GM18505 (cell line): Measurements from ENCODE around the gene ANKRD10.
"Not testable (repeated sequence)": the region's sequence is repeated elsewhere in the genome, so short reads cannot be mapped to it uniquely, and the experiment has no call there.

ENCODE experiments used
- ATAC-seq: cut with Tn5 transposase; IDR thresholded peaks from one replicate; pipeline ENCODE4 v1.9.1; 2021; ENCODE audit not compliant: unreplicated experiment
- POLR2A ChIP-seq: IDR thresholded peaks from 4 replicates; pipeline ENCODE4 v1.6.1; 2011; ENCODE audit warnings: borderline replicate concordance; ENCODE audit not compliant: insufficient read depth, insufficient read length; ENCODE audit errors: extremely low read depth

Gene ANKRD10

DNA sequence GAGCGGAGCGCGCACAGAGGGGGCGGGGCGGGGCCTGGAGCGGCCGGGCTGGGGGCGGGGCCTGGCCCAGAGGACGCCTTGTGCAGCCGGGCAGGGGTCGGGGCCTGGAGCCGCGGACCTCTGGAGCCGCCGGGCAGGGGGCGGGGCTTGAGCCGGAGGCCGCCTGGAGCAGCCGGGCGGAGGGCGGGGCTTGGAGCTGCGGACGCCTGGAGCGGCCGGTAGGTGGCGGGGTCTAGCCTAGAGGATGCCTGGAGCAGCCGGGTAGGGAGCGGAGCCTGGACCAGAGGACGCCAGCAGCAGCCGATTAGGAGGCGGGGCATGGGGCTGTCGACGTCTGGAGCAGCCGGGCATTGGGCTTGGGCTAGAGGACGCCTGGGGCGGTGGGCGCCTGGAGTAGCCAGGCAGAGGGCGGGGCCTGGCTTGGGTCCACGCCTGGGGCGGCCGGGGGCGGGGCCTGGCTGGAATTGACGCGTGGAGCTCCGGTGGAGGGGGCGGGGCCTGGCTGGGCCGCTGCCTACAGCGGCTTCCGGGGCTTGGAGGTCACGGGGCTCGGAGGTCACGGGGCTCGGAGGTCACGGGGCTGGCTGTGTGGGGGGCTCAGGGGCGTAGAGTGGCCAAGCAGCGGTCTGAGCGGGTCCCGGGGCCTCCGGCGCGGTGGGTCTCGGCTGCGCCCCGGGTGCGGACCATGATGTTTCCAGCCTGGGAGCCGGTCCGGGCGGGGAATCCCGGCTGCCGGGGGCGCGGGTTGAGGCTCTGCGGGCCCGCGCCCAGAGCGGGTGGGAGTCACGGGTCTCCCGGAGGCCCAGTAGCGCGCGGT is at the start of gene ANKRD10:
ANKRD10 (minus strand) TSS at position 13 of the 817 bp plus-strand sequence. CDS start 135 bp downstream, outside the sequence.
- peak; percentile 75 for TF ChIP-seq POLR2A
- peak; percentile 73 for ATAC-seq

DNA sequence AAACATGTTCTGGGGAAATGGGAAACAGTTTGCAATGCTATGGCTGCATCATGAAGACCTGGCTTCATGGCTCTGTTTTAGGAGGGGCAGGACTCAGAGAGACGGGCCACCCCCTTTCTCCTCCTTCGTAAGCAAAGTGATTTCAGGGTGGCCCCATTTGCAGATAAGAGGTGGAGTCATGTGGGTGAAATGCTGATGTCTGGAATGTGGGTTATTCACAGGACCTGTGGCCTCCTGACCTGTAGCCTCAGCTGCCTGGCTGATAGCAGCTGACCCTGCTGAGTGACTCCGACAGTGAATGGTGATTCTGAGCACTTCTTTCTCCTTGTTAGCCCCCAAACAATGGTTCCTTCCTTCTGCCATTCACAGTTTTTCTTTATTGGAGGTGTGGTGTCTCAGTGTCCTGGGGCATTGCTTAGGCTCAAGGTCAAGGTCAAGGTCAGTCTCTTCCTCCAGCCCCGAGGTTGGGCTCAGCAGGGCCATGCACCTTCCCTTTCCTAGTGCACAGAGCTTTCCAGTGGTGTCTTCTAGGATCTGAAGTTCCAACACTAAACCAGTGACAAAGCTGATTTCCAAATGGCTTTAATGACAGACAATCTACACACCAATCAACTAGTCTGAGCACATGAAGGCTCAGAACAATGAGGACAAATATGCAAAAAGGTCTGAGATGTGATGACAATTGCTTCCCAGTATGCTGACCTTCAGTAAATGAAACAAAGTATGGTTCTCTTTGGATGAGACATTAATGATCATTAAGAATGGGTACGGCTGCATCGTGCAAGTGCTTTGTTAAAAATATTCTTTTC is 49.6 kb upstream of the ANKRD10 start:
- no peak for TF ChIP-seq POLR2A
- no peak for ATAC-seq

DNA sequence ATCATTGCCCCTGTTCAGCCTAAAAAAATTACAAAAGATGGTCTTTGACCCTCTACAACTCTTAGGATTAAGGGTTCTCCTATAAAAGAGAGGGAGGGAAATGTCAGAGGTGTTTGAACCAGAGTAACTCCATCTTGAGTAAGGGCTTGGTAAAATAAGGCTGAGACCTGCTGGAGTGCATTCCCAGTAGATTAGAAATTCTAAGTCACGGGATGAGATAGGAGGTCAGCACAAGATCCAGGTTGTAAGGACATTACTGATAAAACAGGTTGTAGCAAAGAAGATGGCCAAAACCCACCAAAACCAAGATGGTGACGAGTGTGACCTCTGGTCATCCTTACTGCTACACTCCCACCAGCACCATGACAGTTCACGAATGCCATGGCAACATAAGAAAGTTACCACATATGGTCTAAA is 48.7 kb upstream of the ANKRD10 start:
- TF ChIP-seq POLR2A = no peak

GRCh38 chr13:110961959-110962358 is 47.1 kb upstream of the ANKRD10 start:
- TF ChIP-seq POLR2A = no peak
- ATAC-seq = no peak

More for the DNA sequence above, 48.7 kb upstream of the ANKRD10 start:
- no peak for ATAC-seq

DNA sequence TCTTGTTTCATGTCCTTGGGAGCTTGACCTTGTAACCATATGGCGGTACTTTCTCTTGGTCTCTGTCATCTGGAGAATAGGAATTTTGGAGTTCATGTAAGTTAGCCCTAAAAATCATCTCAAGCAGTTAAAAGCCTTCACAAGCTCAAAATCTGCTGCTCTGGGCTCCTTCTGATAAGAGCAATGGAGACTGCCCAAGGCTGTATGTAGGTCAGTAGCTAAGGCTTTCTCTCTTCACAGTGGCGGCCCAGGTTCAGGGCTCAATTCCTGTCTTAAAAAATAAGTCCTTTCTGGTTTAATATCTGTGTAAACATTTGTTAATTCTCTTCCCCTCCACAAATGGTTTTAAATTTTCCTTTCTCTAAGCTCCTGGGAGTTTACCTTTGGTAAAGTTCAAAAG is 45.3 kb upstream of the ANKRD10 start:
- no peak for TF ChIP-seq POLR2A
- no peak for ATAC-seq

GRCh38 chr13:110957931-110958330 is 43.1 kb upstream of the ANKRD10 start:
- ATAC-seq = no peak
- TF ChIP-seq POLR2A = no peak

DNA sequence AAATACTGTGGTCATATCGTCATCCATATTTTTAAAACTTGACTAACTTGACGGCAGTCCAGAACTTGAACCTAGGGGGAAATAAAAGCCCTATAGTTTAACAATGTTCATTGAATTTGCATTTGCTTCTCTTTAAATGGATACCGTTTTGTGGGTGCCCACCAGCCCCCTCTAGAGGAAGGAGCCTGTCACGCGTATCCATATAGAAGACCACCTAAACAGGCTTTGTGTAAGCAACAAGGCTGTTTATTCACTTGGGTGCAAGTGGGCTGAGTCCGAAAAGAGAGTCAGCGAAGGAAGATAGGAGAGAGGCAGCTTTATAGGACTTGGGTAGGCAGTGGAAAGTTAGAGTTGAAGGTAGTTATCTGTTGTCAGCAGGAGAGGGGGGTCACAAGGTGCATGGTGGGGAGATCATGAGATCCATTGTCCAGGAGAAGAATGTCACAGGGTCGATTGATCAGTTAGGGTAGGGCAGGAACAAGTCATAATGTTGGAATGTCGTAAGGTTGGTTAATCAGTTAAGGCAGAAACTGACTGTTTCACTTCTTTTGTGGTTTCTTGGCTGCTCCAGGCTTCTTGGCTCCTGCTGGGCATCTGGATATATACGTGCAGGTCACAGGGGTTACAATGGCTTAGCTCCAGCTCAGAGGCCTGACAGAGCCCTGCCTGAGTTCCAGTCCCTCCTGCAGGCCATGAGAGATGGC is 42.5 kb upstream of the ANKRD10 start:
- TF ChIP-seq POLR2A = no peak
- ATAC-seq = no peak

DNA sequence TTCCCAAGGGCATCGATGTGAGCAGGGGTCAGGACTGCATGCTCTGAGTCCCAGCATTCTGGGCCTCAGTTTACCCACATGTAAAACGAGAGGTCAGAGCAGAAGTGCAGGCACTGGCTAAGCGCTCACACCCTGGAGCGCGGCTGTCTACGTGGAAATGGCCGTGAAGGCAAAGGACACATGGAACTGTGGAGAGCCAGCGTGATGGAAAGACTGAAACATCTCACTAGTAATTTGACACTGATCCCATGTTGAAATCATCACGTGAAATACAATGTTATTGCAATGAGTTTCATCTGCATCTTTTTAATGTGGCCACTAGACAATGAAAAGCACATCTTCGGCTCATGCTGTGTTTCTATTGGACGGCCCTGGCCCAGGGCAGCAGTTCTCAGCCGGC is 41.3 kb upstream of the ANKRD10 start:
- not testable (repeated sequence) for ATAC-seq

DNA sequence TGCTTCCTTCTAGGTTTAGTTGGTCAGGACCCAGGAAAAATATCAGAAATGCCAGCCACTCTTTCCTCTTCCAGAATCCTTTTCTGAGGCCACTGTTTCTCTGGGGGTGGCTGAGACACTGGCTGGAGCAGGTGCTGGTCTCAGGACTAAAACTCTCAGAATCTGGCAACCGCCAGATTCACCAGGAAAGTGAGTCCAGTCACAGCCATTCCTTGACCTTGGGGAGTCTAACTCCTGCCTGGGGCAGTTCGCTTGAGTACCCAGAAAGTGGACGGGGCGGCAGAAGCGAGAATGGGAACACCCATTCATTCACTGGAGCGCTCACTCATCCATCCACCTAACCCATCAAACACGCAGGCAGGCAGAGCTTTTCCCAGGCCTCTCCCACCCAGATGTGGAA is 40.7 kb upstream of the ANKRD10 start:
- ATAC-seq = not testable (repeated sequence)

GRCh38 chr13:110955072-110955503 is 40.2 kb upstream of the ANKRD10 start:
- not testable (repeated sequence) for ATAC-seq

DNA sequence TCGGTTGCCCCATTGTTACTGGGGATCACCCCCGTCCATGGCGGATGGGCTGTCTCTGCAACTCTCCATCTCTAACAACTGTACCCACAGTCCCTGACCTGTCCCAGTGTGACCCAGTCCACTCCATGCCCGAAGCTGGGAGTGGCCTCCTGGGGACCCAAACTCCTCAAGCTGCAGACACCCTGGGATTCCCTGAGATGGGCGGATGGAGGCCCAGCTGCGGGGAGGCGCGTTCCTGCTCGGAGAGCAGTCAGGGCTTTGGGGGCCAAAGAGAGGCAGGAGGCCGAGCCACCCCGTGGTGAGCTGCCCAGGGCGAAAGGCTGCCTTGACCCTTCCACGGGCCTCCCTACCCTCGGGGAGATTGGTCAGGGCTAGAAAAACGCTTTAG is 39.7 kb upstream of the ANKRD10 start:
- not testable (repeated sequence) for ATAC-seq

GRCh38 chr13:110953833-110954532 is 39.1 kb upstream of the ANKRD10 start:
- TF ChIP-seq POLR2A = no peak
- ATAC-seq = no peak

DNA sequence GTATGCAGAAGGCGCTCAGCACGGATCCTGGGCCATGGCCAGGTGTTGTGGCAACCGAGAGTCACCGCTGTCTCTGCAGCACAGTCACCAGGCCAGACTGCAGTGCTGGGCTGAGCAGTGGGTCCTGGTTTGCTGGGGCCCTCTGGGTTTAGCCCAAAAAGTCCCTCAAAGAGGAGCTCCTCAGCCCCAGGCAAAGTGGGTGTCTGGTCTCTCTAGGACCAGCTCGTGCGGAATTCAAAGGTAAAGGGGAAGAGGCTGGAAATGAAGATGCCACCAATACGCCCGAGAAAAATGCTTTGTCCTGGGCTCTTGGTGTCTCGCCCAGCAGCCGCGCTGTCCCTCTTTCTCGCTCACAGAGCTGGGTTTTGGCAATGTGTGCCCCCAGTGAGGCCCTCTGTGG is 38.5 kb upstream of the ANKRD10 start:
- ATAC-seq = no peak
- TF ChIP-seq POLR2A = no peak

GRCh38 chr13:110952135-110952534 is 37.3 kb upstream of the ANKRD10 start:
- ATAC-seq = not testable (repeated sequence)
